Measurements from ENCODE around the gene WNT16.
"Not testable (repeated sequence)": the region's sequence is repeated elsewhere in the genome, so short reads cannot be mapped to it uniquely, and the experiment has no call there.

Gene WNT16

GRCh38 chr7:121307021-121307574, 21.7 kb upstream of the WNT16 start:
- TF ChIP-seq EZH2phosphoT487 (IDR thresholded peaks at IDR 0.05; ENCODE audit: low read length), result no peak
- TF ChIP-seq EZH2 (optimal IDR thresholded peaks at IDR 0.05; ENCODE audit: low read depth, low read length), result no peak
- no peak for TF ChIP-seq CTCF (IDR thresholded peaks at IDR 0.05; ENCODE audit: low read length)
- no peaks in the 10 kb centered on the region for H3K36me3 ChIP-seq (replicated peaks; ENCODE audit: insufficient read depth, low read length)
- H4K20me1 ChIP-seq (ENCODE audit: insufficient read depth, low read length), result no peaks in the 10 kb centered on the region
- H3K9me2 ChIP-seq (replicated peaks; ENCODE audit: insufficient read depth, low read length), result no peaks in the 10 kb centered on the region
- DNase-seq, result no peak
- no peak overlapping the region for H3K27ac ChIP-seq (ENCODE audit: low read length)
- H3K79me2 ChIP-seq (ENCODE audit: low read length), result no peaks in the 10 kb centered on the region
- H3K9me3 ChIP-seq (replicated peaks; ENCODE audit: insufficient read depth, low read length), result no peaks in the 10 kb centered on the region
- no peaks in the 10 kb centered on the region for H3K4me1 ChIP-seq (ENCODE audit: low read length)
- H3K9ac ChIP-seq (ENCODE audit: low read length), result no peak overlapping the region
- no peak overlapping the region for H3K4me2 ChIP-seq (ENCODE audit: low read depth, low read length)
- no peaks in the 10 kb centered on the region for H3K27me3 ChIP-seq (replicated peaks; ENCODE audit: insufficient read depth, low read length)
- no peak overlapping the region for H3K4me3 ChIP-seq (ENCODE audit: low read length)
- H2AFZ ChIP-seq (ENCODE audit: low read length), result no peak overlapping the region
- H3F3A ChIP-seq (ENCODE audit: insufficient read depth, low read length), result no peaks in the 10 kb centered on the region

GRCh38 chr7:121313220-121313792, 15.5 kb upstream of the WNT16 start:
- no peaks in the 10 kb centered on the region for H3K36me3 ChIP-seq (replicated peaks; ENCODE audit: insufficient read depth, low read length)
- H3K9ac ChIP-seq (ENCODE audit: low read length), result no peak overlapping the region
- TF ChIP-seq EZH2 (optimal IDR thresholded peaks at IDR 0.05; ENCODE audit: low read depth, low read length), result no peak
- TF ChIP-seq EZH2phosphoT487 (IDR thresholded peaks at IDR 0.05; ENCODE audit: low read length), result no peak
- no peak for TF ChIP-seq CTCF (IDR thresholded peaks at IDR 0.05; ENCODE audit: low read length)
- H3K27ac ChIP-seq (ENCODE audit: low read length), result no peak overlapping the region
- H3K79me2 ChIP-seq (ENCODE audit: low read length), result no peaks in the 10 kb centered on the region
- H2AFZ ChIP-seq (ENCODE audit: low read length), result peak overlapping the region; percentile 21; the same call in 1 of the 2 replicates
- H3K4me3 ChIP-seq (ENCODE audit: low read length), result 0 out of 2 replicates have a peak overlapping the region, but pooled peaks have one; percentile 4
- no peaks in the 10 kb centered on the region for H3K9me3 ChIP-seq (replicated peaks; ENCODE audit: insufficient read depth, low read length)
- no peaks in the 10 kb centered on the region for H3K27me3 ChIP-seq (replicated peaks; ENCODE audit: insufficient read depth, low read length)
- no peaks in the 10 kb centered on the region for H4K20me1 ChIP-seq (ENCODE audit: insufficient read depth, low read length)
- peaks cover 14% of the 10 kb centered on the region for H3K4me1 ChIP-seq (ENCODE audit: low read length)
- no peak for DNase-seq
- no peaks in the 10 kb centered on the region for H3F3A ChIP-seq (ENCODE audit: insufficient read depth, low read length)
- H3K4me2 ChIP-seq (ENCODE audit: low read depth, low read length), result peak overlapping the region; percentile 55; the same call in 1 of the 2 replicates
- H3K9me2 ChIP-seq (replicated peaks; ENCODE audit: insufficient read depth, low read length), result no peaks in the 10 kb centered on the region

- Histone ChIP-seq H4K20me1 (ENCODE audit: insufficient read depth, low read length) (no peaks in the 10 kb centered on the region), H3K27ac (ENCODE audit: low read length) (peak overlapping the region; percentile 4; the same call in 1 of the 2 replicates), H3K9ac (ENCODE audit: low read length) (peak overlapping the region; percentile 1; the same call in 1 of the 2 replicates), H3K4me1 (ENCODE audit: low read length) (peaks cover 14% of the 10 kb centered on the region), H3K9me2 (replicated peaks; ENCODE audit: insufficient read depth, low read length) (no peaks in the 10 kb centered on the region), H3K4me2 (ENCODE audit: low read depth, low read length) (peak overlapping the region; percentile 55), H3K4me3 (ENCODE audit: low read length) (peak overlapping the region; percentile 4; the same call in 1 of the 2 replicates), H3K27me3 (replicated peaks; ENCODE audit: insufficient read depth, low read length) (no peaks in the 10 kb centered on the region), H3K9me3 (replicated peaks; ENCODE audit: insufficient read depth, low read length) (no peaks in the 10 kb centered on the region), H3F3A (ENCODE audit: insufficient read depth, low read length) (no peaks in the 10 kb centered on the region), H2AFZ (ENCODE audit: low read length) (peak overlapping the region; percentile 21), H3K79me2 (ENCODE audit: low read length) (no peaks in the 10 kb centered on the region), H3K36me3 (replicated peaks; ENCODE audit: insufficient read depth, low read length) (no peaks in the 10 kb centered on the region)
- TF ChIP-seq CTCF (IDR thresholded peaks at IDR 0.05; ENCODE audit: low read length) (peak; percentile 25), EZH2phosphoT487 (IDR thresholded peaks at IDR 0.05; ENCODE audit: low read length) (no peak)
- peak; percentile 88 for DNase-seq
Observed at GRCh38 chr7:121313793-121314676, 14.8 kb upstream of the WNT16 start.

GRCh38 chr7:121315170-121315569, 13.6 kb upstream of the WNT16 start:
- not testable (repeated sequence) for H3K4me2 ChIP-seq (ENCODE audit: low read depth, low read length); H2AFZ ChIP-seq (ENCODE audit: low read length); H3K27ac ChIP-seq (ENCODE audit: low read length); H3F3A ChIP-seq (ENCODE audit: insufficient read depth, low read length); H3K36me3 ChIP-seq (replicated peaks; ENCODE audit: insufficient read depth, low read length); H3K9me2 ChIP-seq (replicated peaks; ENCODE audit: insufficient read depth, low read length); H4K20me1 ChIP-seq (ENCODE audit: insufficient read depth, low read length); H3K9me3 ChIP-seq (replicated peaks; ENCODE audit: insufficient read depth, low read length); H3K4me3 ChIP-seq (ENCODE audit: low read length); H3K79me2 ChIP-seq (ENCODE audit: low read length); H3K27me3 ChIP-seq (replicated peaks; ENCODE audit: insufficient read depth, low read length); H3K9ac ChIP-seq (ENCODE audit: low read length); DNase-seq
- H3K4me1 ChIP-seq (ENCODE audit: low read length), result peaks cover 14% of the 10 kb centered on the region
